GM12891 (cell line): ENCODE results near the gene JPH2.

ENCODE experiments used
- PAX5 ChIP-seq: IDR thresholded peaks from 2 replicates; pipeline ENCODE4 v1.6.1; 2011; ENCODE audit warnings: low read length, moderate library complexity, mild to moderate bottlenecking; ENCODE audit not compliant: insufficient read depth, severe bottlenecking
- POLR2A ChIP-seq: IDR thresholded peaks from 2 replicates; pipeline ENCODE4 v1.6.1; 2011; ENCODE audit warnings: low read depth, low read length, control low read depth
- POLR2AphosphoS5 ChIP-seq: IDR thresholded peaks from 2 replicates; pipeline ENCODE4 v1.6.1; 2011; ENCODE audit warnings: low read depth, low read length, control low read depth
- POU2F2 ChIP-seq: IDR thresholded peaks from 2 replicates; pipeline ENCODE4 v1.6.1; 2011; ENCODE audit warnings: low read depth, mild to moderate bottlenecking, control low read depth, low read length, moderate library complexity
- SPI1 ChIP-seq: IDR thresholded peaks from 2 replicates; pipeline ENCODE4 v1.6.1; 2011; ENCODE audit warnings: low read depth, low read length, control low read depth
- TAF1 ChIP-seq: IDR thresholded peaks from 2 replicates; pipeline ENCODE4 v1.6.1; 2011; ENCODE audit warnings: low read depth, low read length, control low read depth

- TF ChIP-seq POLR2A (no peak), POLR2AphosphoS5 (no peak), TAF1 (no peak), POU2F2 (no peak), SPI1 (peak; percentile 12; the same call in 1 of the 2 replicates), PAX5 (no peak)
These were observed 31.5 kb upstream of the JPH2 start for GRCh38 chr20:44218446-44218845.
